ENCODE results near the gene SLC25A19.
A peak's percentile ranks its signal among the peaks of the same experiment; 100 is the strongest.

GRCh38 chr17:75289115-75289831 lies at the start of gene SLC25A19:
- TF ChIP-seq POLR2A (IDR thresholded peaks at IDR 0.05) (peak; percentile 35 to 98 (median 89)), CTCF (IDR thresholded peaks at IDR 0.05 in 8 of 11, conservative IDR thresholded peaks at IDR 0.05 in 3 of 11) (peak in 9 of 11 experiments; percentile 14 to 61 (median 34))

Data from spleen (tissue), 7 donors.